VCaP (cell line): ENCODE measurements around the gene CCDC78.

ENCODE experiments used
- H3K27ac ChIP-seq: fragments of 450-650 bp; 2 replicates; pipeline ENCODE4 v1.5.1; 2017
- CTCF ChIP-seq: fragments of 450-650 bp; conservative IDR thresholded peaks from 2 replicates; pipeline ENCODE4 v1.5.1; 2017; ENCODE audit warnings: mild to moderate bottlenecking, moderate library complexity

CCDC78 gene

GRCh38 chr16:724188-725040 is 1.8 kb downstream of the CCDC78 start:
- peak overlapping the region; percentile 90; the same call in 1 of the 2 replicates for H3K27ac ChIP-seq
- no peak for TF ChIP-seq CTCF

- TF ChIP-seq CTCF: no peak
- no peak overlapping the region for H3K27ac ChIP-seq
These were observed 2.5 kb downstream of the CCDC78 start for GRCh38 chr16:723695-724094.

GRCh38 chr16:722835-723633 is 3.2 kb downstream of the CCDC78 start:
- no peak overlapping the region for H3K27ac ChIP-seq
- no peak for TF ChIP-seq CTCF

- no peak for TF ChIP-seq CTCF
- peak overlapping the region; percentile 93 for H3K27ac ChIP-seq
These were observed 4.3 kb downstream of the CCDC78 start for GRCh38 chr16:721765-722540.

GRCh38 chr16:720990-721764 is 5.1 kb downstream of the CCDC78 start, which contains the start of gene ANTKMT:
ANTKMT (plus strand) TSS chr16:721146; CDS start chr16:721275, 129 bp downstream.
- 0 out of 2 replicates have a peak, but pooled peaks have one; percentile 9 for TF ChIP-seq CTCF
- peak within 1 kb of the TSS; percentile 93 for H3K27ac ChIP-seq

GRCh38 chr16:720447-720989 is 5.7 kb downstream of the CCDC78 start:
- peak overlapping the region; percentile 93 for H3K27ac ChIP-seq
- TF ChIP-seq CTCF: no peak
